Neuronal stem cell (in vitro differentiated cells): Measurements from ENCODE around the gene CERS1.

Source experiments
- DNase-seq: peaks from one replicate; pipeline ENCODE4 v3.0.0-alpha.2; 2013; ENCODE audit warnings: low spot score
- H2AFZ ChIP-seq: one replicate; pipeline ENCODE4 v1.6.1; 2013; ENCODE audit warnings: mild to moderate bottlenecking, low read length, inconsistent platforms
- H2AK5ac ChIP-seq: 2 replicates; pipeline ENCODE4 v1.6.1; 2013; ENCODE audit warnings: low read depth, mild to moderate bottlenecking, inconsistent platforms, low read length, moderate library complexity, mixed read lengths
- H2BK120ac ChIP-seq: 2 replicates; pipeline ENCODE4 v1.6.1; 2013; ENCODE audit warnings: low read depth, mild to moderate bottlenecking, inconsistent platforms, low read length, moderate library complexity, mixed read lengths
- H2BK12ac ChIP-seq: one replicate; pipeline ENCODE4 v1.6.1; 2013; ENCODE audit warnings: low read length, inconsistent platforms
- H2BK15ac ChIP-seq: 2 replicates; pipeline ENCODE4 v1.6.1; 2013; ENCODE audit warnings: mild to moderate bottlenecking, low read length, inconsistent platforms, mixed read lengths
- H2BK5ac ChIP-seq: one replicate; pipeline ENCODE4 v1.6.1; 2013; ENCODE audit warnings: inconsistent platforms, mild to moderate bottlenecking, low read length, moderate library complexity
- H3K14ac ChIP-seq: one replicate; pipeline ENCODE4 v1.6.1; 2013; ENCODE audit warnings: low read length, inconsistent platforms
- H3K18ac ChIP-seq: 2 replicates; pipeline ENCODE4 v1.6.1; 2013; ENCODE audit warnings: low read length, inconsistent platforms
- H3K23ac ChIP-seq: 2 replicates; pipeline ENCODE4 v1.6.1; 2013; ENCODE audit warnings: low read depth, mild to moderate bottlenecking, mixed read lengths, low read length, inconsistent platforms; ENCODE audit not compliant: poor library complexity
- H3K27ac ChIP-seq: replicated peaks from 3 replicates; pipeline ENCODE4 v1.5.1; 2013; ENCODE audit warnings: low read length, inconsistent platforms
- H3K27me3 ChIP-seq, 3 experiments: 2 replicates each; pipeline ENCODE4 v1.6.1; 2013; ENCODE audit warnings: low read length in 3 of 3, mild to moderate bottlenecking in 2 of 3, inconsistent platforms in 1 of 3, low read depth in 1 of 3, mixed read lengths in 1 of 3, moderate library complexity in 1 of 3; ENCODE audit not compliant: control insufficient read depth in 3 of 3, insufficient read depth in 3 of 3
- H3K36me3 ChIP-seq, 2 donors: replicated peaks in 1 of 2; 2 replicates each; pipeline ENCODE4 v1.6.1; 2013; ENCODE audit warnings: low read length in 2 of 2; ENCODE audit not compliant: control insufficient read depth in 2 of 2, insufficient read depth in 2 of 2
- H3K4ac ChIP-seq: 2 replicates; pipeline ENCODE4 v1.6.1; 2013; ENCODE audit warnings: inconsistent platforms, mild to moderate bottlenecking, low read length, moderate library complexity
- H3K4me1 ChIP-seq, 2 donors: 1 replicate in 1 of 2; 2 replicates in 1 of 2; pipeline ENCODE4 v1.6.1; 2013; ENCODE audit warnings: low read length in 2 of 2, low read depth in 1 of 2; ENCODE audit not compliant: control insufficient read depth in 2 of 2, insufficient read depth in 1 of 2
- H3K4me2 ChIP-seq: one replicate; pipeline ENCODE4 v1.6.1; 2013; ENCODE audit warnings: mild to moderate bottlenecking, low read length, inconsistent platforms; ENCODE audit not compliant: insufficient read depth, poor library complexity, severe bottlenecking
- H3K4me3 ChIP-seq, 2 donors: 2 replicates each; pipeline ENCODE4 v1.5.1; 2013; ENCODE audit warnings: low read length in 2 of 2, mild to moderate bottlenecking in 2 of 2, inconsistent platforms in 1 of 2, moderate library complexity in 1 of 2
- H3K79me1 ChIP-seq: one replicate; pipeline ENCODE4 v1.6.1; 2013; ENCODE audit warnings: low read depth, mild to moderate bottlenecking, inconsistent platforms, low read length, moderate library complexity
- H3K9ac ChIP-seq: one replicate; pipeline ENCODE4 v1.6.1; 2013; ENCODE audit warnings: mild to moderate bottlenecking, low read depth, low read length, inconsistent platforms; ENCODE audit not compliant: poor library complexity
- H3K9me3 ChIP-seq, 2 donors: replicated peaks in 1 of 2; 2 replicates each; pipeline versions ENCODE3 to v1.6.1; 2013; ENCODE audit warnings: low read length in 2 of 2, mild to moderate bottlenecking in 2 of 2, inconsistent platforms in 1 of 2, low read depth in 1 of 2, mixed read lengths in 1 of 2, moderate library complexity in 1 of 2; ENCODE audit not compliant: control insufficient read depth in 2 of 2, insufficient read depth in 1 of 2
- H4K8ac ChIP-seq: one replicate; pipeline ENCODE4 v1.6.1; 2013; ENCODE audit warnings: low read depth, mild to moderate bottlenecking, inconsistent platforms, low read length, moderate library complexity
- H4K91ac ChIP-seq: one replicate; pipeline ENCODE4 v1.6.1; 2013; ENCODE audit warnings: low read length, low read depth, mild to moderate bottlenecking, inconsistent platforms; ENCODE audit not compliant: poor library complexity
- WGBS, 2 donors: extraction: QIAGEN DNeasy Blood & Tissue Kit; methylation state at CpG; one replicate each; pipeline ENCODE4 v1.1.7; 2013; ENCODE audit warnings: missing lambda C conversion rate in 2 of 2, mixed read lengths in 1 of 2; ENCODE audit not compliant: insufficient read length in 2 of 2, insufficient replicate concordance in 1 of 2; ENCODE audit errors: extremely low coverage in 2 of 2; 5-methylcytosine and 5-hydroxymethylcytosine counted together

Gene CERS1

GRCh38 chr19:18939163-18939562, 43.2 kb upstream of the CERS1 start:
- Histone ChIP-seq H2BK5ac (peak overlapping the region; percentile 93), H3K4me2 (peak overlapping the region; percentile 61)

DNA sequence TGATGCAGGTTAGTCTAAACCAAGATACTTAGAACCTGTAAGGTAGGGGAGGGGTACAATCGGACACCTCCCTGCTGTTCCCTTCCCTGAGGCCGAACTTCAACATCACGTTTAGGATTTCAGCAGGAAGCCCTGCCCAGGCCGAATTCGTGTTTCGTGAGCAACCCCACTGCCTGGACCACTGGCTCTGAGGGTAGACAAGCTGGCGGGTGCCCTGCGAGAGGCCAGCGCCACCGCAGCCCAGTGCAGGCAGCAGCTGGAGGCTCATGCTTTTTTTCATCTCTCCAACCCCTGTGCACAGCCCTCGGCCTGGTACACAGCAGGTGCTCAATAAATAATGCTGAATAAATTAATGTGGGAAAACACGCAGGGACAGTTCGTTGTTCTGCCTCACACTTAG, 37.3 kb upstream of the CERS1 start:
- no peak overlapping the region for H2BK15ac ChIP-seq
- no peak overlapping the region for H3K27ac ChIP-seq
- H4K8ac ChIP-seq = no peak overlapping the region
- H2AK5ac ChIP-seq = no peak overlapping the region
- peaks cover 33 to 81% of the 10 kb centered on the region in 2 donors for H3K36me3 ChIP-seq
- no peaks in the 10 kb centered on the region for H3K27me3 ChIP-seq
- peak overlapping the region; percentile 7 for H2BK5ac ChIP-seq
- H3K4me1 ChIP-seq = peaks cover 0 to 6% of the 10 kb centered on the region in 2 donors
- no peak for DNase-seq
- WGBS, 2 donors = no CpG with 5 or more reads among the region's 13 CpGs
- H3K4me3 ChIP-seq = no peak overlapping the region
- H3K18ac ChIP-seq = peak overlapping the region; percentile 38
- peak overlapping the region; percentile 65 for H3K4me2 ChIP-seq
- no peak overlapping the region for H3K23ac ChIP-seq
- no peak overlapping the region for H2BK120ac ChIP-seq
- H2BK12ac ChIP-seq = no peak overlapping the region
- H3K4ac ChIP-seq = no peak overlapping the region
- H2AFZ ChIP-seq = no peak overlapping the region
- no peak overlapping the region for H3K9ac ChIP-seq
- no peaks in the 10 kb centered on the region for H3K9me3 ChIP-seq
- no peak overlapping the region for H4K91ac ChIP-seq
- peak overlapping the region; percentile 25 for H3K14ac ChIP-seq
- H3K79me1 ChIP-seq = peaks cover 4% of the 10 kb centered on the region

More at GRCh38 chr19:18939163-18939562, 43.2 kb upstream of the CERS1 start:
- Histone ChIP-seq H3K27ac (peak overlapping the region; percentile 55), H3K18ac (peak overlapping the region; percentile 97), H3K27me3 (no peaks in the 10 kb centered on the region), H3K9ac (no peak overlapping the region), H2AK5ac (peak overlapping the region; percentile 100), H3K36me3 (peaks cover 14 to 45% of the 10 kb centered on the region in 2 donors), H3K4me3 (peak overlapping the region in 1 of 2 donors; percentile 97), H2AFZ (no peak overlapping the region), H2BK15ac (peak overlapping the region; percentile 60), H3K79me1 (peaks cover 10% of the 10 kb centered on the region), H4K91ac (peak overlapping the region; percentile 85), H3K9me3 (no peaks in the 10 kb centered on the region), H4K8ac (no peak overlapping the region), H3K23ac (no peak overlapping the region), H2BK12ac (peak overlapping the region; percentile 94), H3K4me1 (peaks cover 11 to 12% of the 10 kb centered on the region in 2 donors), H3K4ac (no peak overlapping the region), H2BK120ac (peak overlapping the region; percentile 61), H3K14ac (no peak overlapping the region)
- WGBS, 2 donors = no CpG with 5 or more reads among the region's 3 CpGs
- no peak for DNase-seq

- H3K14ac ChIP-seq = no peak overlapping the region
- H3K18ac ChIP-seq = peak overlapping the region; percentile 85
- WGBS, 2 donors = no CpG with 5 or more reads among the region's 37 CpGs
- H4K8ac ChIP-seq = no peak overlapping the region
- H4K91ac ChIP-seq = no peak overlapping the region
- peaks cover 0 to 6% of the 10 kb centered on the region in 2 donors for H3K4me1 ChIP-seq
- H3K9ac ChIP-seq = no peak overlapping the region
- H3K9me3 ChIP-seq = no peaks in the 10 kb centered on the region
- H3K27ac ChIP-seq = peak overlapping the region; percentile 83
- H3K36me3 ChIP-seq = peaks cover 36 to 81% of the 10 kb centered on the region in 2 donors
- DNase-seq = peak; percentile 91
- no peak overlapping the region for H3K4ac ChIP-seq
- H2BK120ac ChIP-seq = no peak overlapping the region
- H2BK5ac ChIP-seq = peak overlapping the region; percentile 7
- peak overlapping the region; percentile 80 for H3K23ac ChIP-seq
- peak overlapping the region in 1 of 2 donors; percentile 74 for H3K4me3 ChIP-seq
- H3K4me2 ChIP-seq = peak overlapping the region; percentile 75
- H2AK5ac ChIP-seq = no peak overlapping the region
- H3K27me3 ChIP-seq = no peaks in the 10 kb centered on the region
- no peak overlapping the region for H2BK12ac ChIP-seq
- no peak overlapping the region for H2BK15ac ChIP-seq
- H2AFZ ChIP-seq = no peak overlapping the region
- peaks cover 7% of the 10 kb centered on the region for H3K79me1 ChIP-seq
Measured at GRCh38 chr19:18932216-18932841, 36.4 kb upstream of the CERS1 start.

DNA sequence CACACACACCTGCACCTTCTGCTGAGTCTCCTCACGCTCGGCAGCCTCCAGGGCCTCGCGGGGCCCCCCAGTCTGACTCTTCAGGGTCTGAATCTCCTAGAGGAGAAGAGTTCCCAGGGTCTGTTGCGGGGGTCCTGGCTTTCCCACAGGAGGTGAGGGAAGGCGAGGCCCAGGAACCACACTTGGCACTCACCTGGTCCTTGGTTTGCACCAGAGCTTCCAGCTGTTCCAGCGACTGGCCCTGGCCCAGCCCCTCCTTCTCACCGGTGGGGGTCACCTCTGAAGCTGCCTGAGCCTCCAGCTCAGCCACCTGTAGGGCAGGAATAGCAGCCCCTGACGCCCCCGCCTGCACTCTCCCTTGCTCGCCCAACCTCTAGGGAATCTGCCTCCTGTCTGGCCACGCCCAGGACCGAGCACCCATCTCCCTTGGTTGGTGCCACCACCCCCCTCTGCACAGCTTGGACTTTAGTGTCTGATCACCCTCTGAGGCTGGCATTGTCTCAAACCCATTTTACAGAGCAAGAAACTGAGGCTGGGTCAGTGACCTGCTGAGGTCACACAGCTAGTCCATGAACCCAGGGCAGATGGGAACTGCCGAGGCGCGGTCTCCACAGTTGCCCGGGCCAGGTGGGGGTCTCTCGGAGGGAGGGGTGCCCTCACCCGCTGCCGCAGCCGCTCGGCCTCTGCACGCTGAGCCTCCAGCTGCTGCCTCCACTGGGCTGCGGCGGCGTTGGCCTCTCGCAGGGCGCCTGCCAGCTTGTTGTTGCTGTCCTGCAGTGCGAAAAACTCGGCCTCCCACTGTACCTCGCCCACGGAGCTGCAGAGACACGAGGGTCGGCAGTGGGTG, 35.6 kb upstream of the CERS1 start:
- peaks cover 37 to 79% of the 10 kb centered on the region in 2 donors for H3K36me3 ChIP-seq
- peaks cover 0 to 6% of the 10 kb centered on the region in 2 donors for H3K4me1 ChIP-seq
- H3K9me3 ChIP-seq = no peaks in the 10 kb centered on the region
- peaks cover 7% of the 10 kb centered on the region for H3K79me1 ChIP-seq
- H4K8ac ChIP-seq = no peak overlapping the region
- no peak for DNase-seq
- H2AFZ ChIP-seq = no peak overlapping the region
- H2BK120ac ChIP-seq = no peak overlapping the region
- H4K91ac ChIP-seq = no peak overlapping the region
- no peak overlapping the region for H3K4ac ChIP-seq
- peak overlapping the region; percentile 97 for H3K18ac ChIP-seq
- H3K4me3 ChIP-seq = no peak overlapping the region
- H3K23ac ChIP-seq = peak overlapping the region; percentile 67
- peak overlapping the region; percentile 60 for H3K9ac ChIP-seq
- H2AK5ac ChIP-seq = peak overlapping the region; percentile 96
- H3K4me2 ChIP-seq = peak overlapping the region; percentile 39
- H2BK15ac ChIP-seq = no peak overlapping the region
- H3K14ac ChIP-seq = no peak overlapping the region
- peak overlapping the region; percentile 58 for H2BK12ac ChIP-seq
- no peak overlapping the region for H3K27ac ChIP-seq
- no CpG with 5 or more reads among the region's 34 CpGs for WGBS, 2 donors
- H2BK5ac ChIP-seq = no peak overlapping the region
- no peaks in the 10 kb centered on the region for H3K27me3 ChIP-seq
